GM10248 (cell line): ENCODE results near the gene GBP2.

ENCODE experiments used
- CTCF ChIA-PET: fragments of 300-600 bp; sonication (Branson Sonifier 250); formaldehyde crosslinking; extraction: SDS; loops from one replicate; lab custom pipeline; 2021; ENCODE audit warnings: antibody characterized with exemption; lab: Yijun Ruan, JAX
- POLR2A ChIA-PET: fragments of 350-650 bp; sonication (Branson Sonifier 250); formaldehyde crosslinking; extraction: SDS; loops from one replicate; lab custom pipeline; 2020; ENCODE audit warnings: antibody characterized with exemption; lab: Yijun Ruan, JAX
- DNase-seq: peaks from one replicate; pipeline ENCODE4 v3.0.0; 2012; ENCODE audit errors: extremely low spot score
- CTCF ChIP-seq: IDR thresholded peaks from 2 replicates; pipeline ENCODE4 v1.5.1; 2012; ENCODE audit warnings: mild to moderate bottlenecking, low read depth; ENCODE audit errors: extremely low read depth, missing control alignments, control extremely low read depth

GBP2 gene

GRCh38 chr1:89149229-89149628 is 23.3 kb upstream of the GBP2 start:
- POLR2A ChIA-PET = no interaction called here

GRCh38 chr1:89147678-89148658 is 22.1 kb upstream of the GBP2 start:
- no peak for TF ChIP-seq CTCF
- no peak for DNase-seq
- POLR2A ChIA-PET = no interaction called here
- CTCF ChIA-PET = interaction anchor here (0.9 to 2.2 kb wide), 5 partner anchors 10 to 144 kb away, joined by 3 to 8 read pairs (median 3); no protein-coding TSS in a partner anchor

More at GRCh38 chr1:89149229-89149628, 23.3 kb upstream of the GBP2 start:
- no peak for DNase-seq
- CTCF ChIA-PET = interaction anchor here (1.5 to 2.2 kb wide), 3 partner anchors 12 to 32 kb away, joined by 3 to 8 read pairs (median 6); no protein-coding TSS in a partner anchor
- TF ChIP-seq CTCF = no peak

- no peak for TF ChIP-seq CTCF
- POLR2A ChIA-PET = no interaction called here
- no peak for DNase-seq
- CTCF ChIA-PET = no interaction called here
Observed at GRCh38 chr1:89146721-89147120, 20.8 kb upstream of the GBP2 start.

- DNase-seq = no peak
- no peak for TF ChIP-seq CTCF
- ChIA-PET POLR2A (no interaction called here), CTCF (interaction anchor here (1.3 kb wide), 1 partner anchor 20 kb away, joined by 3 read pairs; no protein-coding TSS in a partner anchor)
Observed at GRCh38 chr1:89143484-89143883, 17.6 kb upstream of the GBP2 start.

- ChIA-PET CTCF (interaction anchor here (1.0 kb wide), 1 partner anchor 10 kb away, joined by 3 read pairs; no protein-coding TSS in a partner anchor), POLR2A (no interaction called here)
- DNase-seq = no peak
- TF ChIP-seq CTCF = no peak
Observed at GRCh38 chr1:89142160-89142559, 16.2 kb upstream of the GBP2 start.

- POLR2A ChIA-PET = no interaction called here
- DNase-seq = no peak
- no peak for TF ChIP-seq CTCF
- CTCF ChIA-PET = interaction anchor here (1.1 to 1.8 kb wide), 2 partner anchors 33 to 65 kb away, joined by 3 to 4 read pairs; partner anchors contain the start of gene GBP4
Observed at GRCh38 chr1:89133747-89134146, 7.8 kb upstream of the GBP2 start.
